ENCODE data around the gene ULK2. TPM values are rescaled to one million over a fixed set of nuclear protein-coding genes. Genes with fewer than 3 reads are reported as not detected.

The ULK2 gene
- total RNA-seq, 1 experiment from 2014 or later: 30.2 TPM

GRCh38 chr17:19746517-19746916 is 121.2 kb downstream of the ULK2 start:
- H2AFZ ChIP-seq (ENCODE audit: low read length): no peak overlapping the region
- H3K27ac ChIP-seq (ENCODE audit: low read length): no peak overlapping the region
- H3K4me3 ChIP-seq (ENCODE audit: low read length): no peak overlapping the region
- intact Hi-C loops (cut with micrococcal nuclease): no loop called here
- no peak overlapping the region for H3K9ac ChIP-seq (ENCODE audit: low read length)
- no TSS peak for BruUV-seq (replicated peaks)
- no peaks in the 10 kb centered on the region for H3K27me3 ChIP-seq (ENCODE audit: low read length)
- no peaks in the 10 kb centered on the region for H3F3A ChIP-seq (ENCODE audit: low read length, unreplicated experiment)
- H3K36me3 ChIP-seq (ENCODE audit: low read depth, low read length): no peaks in the 10 kb centered on the region
- no peaks in the 10 kb centered on the region for H3K9me3 ChIP-seq (ENCODE audit: low read length)
- ATAC-seq: no peak
- DNase-seq: no peak
- H3K4me2 ChIP-seq (ENCODE audit: low read length): no peak overlapping the region
- ChIA-PET CTCF (no interaction called here), POLR2A (ENCODE audit: unreplicated experiment) (no interaction called here)
- peaks cover 44% of the 10 kb centered on the region for H3K4me1 ChIP-seq (ENCODE audit: insufficient read depth, low read length)
- no peaks in the 10 kb centered on the region for H4K20me1 ChIP-seq (ENCODE audit: low read length)
- no peaks in the 10 kb centered on the region for H3K79me2 ChIP-seq (ENCODE audit: low read length)
- H3K9me2 ChIP-seq (replicated peaks; ENCODE audit: low read length): no peaks in the 10 kb centered on the region
- TF ChIP-seq EZH2 (IDR thresholded peaks at IDR 0.05; ENCODE audit: low read length, unreplicated experiment): no peak
- TF ChIP-seq CTCF (conservative IDR thresholded peaks at IDR 0.05; ENCODE audit: low read depth, low read length): no peak
- TF ChIP-seq EZH2phosphoT487 (IDR thresholded peaks at IDR 0.05; ENCODE audit: borderline replicate concordance, low read length): no peak

- Histone ChIP-seq H3K27ac (ENCODE audit: low read length) (no peak overlapping the region), H3K9me3 (ENCODE audit: low read length) (no peaks in the 10 kb centered on the region), H3K9ac (ENCODE audit: low read length) (no peak overlapping the region), H4K20me1 (ENCODE audit: low read length) (no peaks in the 10 kb centered on the region), H3K4me1 (ENCODE audit: insufficient read depth, low read length) (peaks cover 33% of the 10 kb centered on the region), H2AFZ (ENCODE audit: low read length) (0 out of 2 replicates have a peak overlapping the region, but pooled peaks have one; percentile 25), H3K27me3 (ENCODE audit: low read length) (no peaks in the 10 kb centered on the region), H3K4me2 (ENCODE audit: low read length) (peak overlapping the region; percentile 41; the same call in 1 of the 2 replicates), H3K79me2 (ENCODE audit: low read length) (no peaks in the 10 kb centered on the region), H3K9me2 (replicated peaks; ENCODE audit: low read length) (no peaks in the 10 kb centered on the region), H3K36me3 (ENCODE audit: low read depth, low read length) (no peaks in the 10 kb centered on the region), H3F3A (ENCODE audit: low read length, unreplicated experiment) (no peaks in the 10 kb centered on the region), H3K4me3 (ENCODE audit: low read length) (no peak overlapping the region)
- ATAC-seq (peak; percentile 11; the same call in 1 of the 2 replicates), DNase-seq (peak; percentile 79)
- ChIA-PET CTCF (interaction anchor here (1.0 kb wide), 2 partner anchors 17 to 24 kb away, joined by 3 to 5 read pairs; no protein-coding TSS in a partner anchor), POLR2A (ENCODE audit: unreplicated experiment) (no interaction called here)
- no TSS peak for BruUV-seq (replicated peaks)
- intact Hi-C loops (cut with micrococcal nuclease): no loop called here
- TF ChIP-seq EZH2 (IDR thresholded peaks at IDR 0.05; ENCODE audit: low read length, unreplicated experiment) (no peak), CTCF (conservative IDR thresholded peaks at IDR 0.05; ENCODE audit: low read depth, low read length) (peak; percentile 68)
These were observed 122.6 kb downstream of the ULK2 start for GRCh38 chr17:19744922-19745757.

GRCh38 chr17:19744492-19744891 is 123.2 kb downstream of the ULK2 start:
- Histone ChIP-seq H3K36me3 (ENCODE audit: low read depth, low read length) (no peaks in the 10 kb centered on the region), H3K9me3 (ENCODE audit: low read length) (no peaks in the 10 kb centered on the region), H3K4me3 (ENCODE audit: low read length) (no peak overlapping the region), H3F3A (ENCODE audit: low read length, unreplicated experiment) (no peaks in the 10 kb centered on the region), H3K9me2 (replicated peaks; ENCODE audit: low read length) (no peaks in the 10 kb centered on the region), H3K27me3 (ENCODE audit: low read length) (no peaks in the 10 kb centered on the region), H3K9ac (ENCODE audit: low read length) (no peak overlapping the region), H2AFZ (ENCODE audit: low read length) (no peak overlapping the region), H4K20me1 (ENCODE audit: low read length) (no peaks in the 10 kb centered on the region), H3K4me2 (ENCODE audit: low read length) (no peak overlapping the region), H3K79me2 (ENCODE audit: low read length) (no peaks in the 10 kb centered on the region), H3K27ac (ENCODE audit: low read length) (no peak overlapping the region), H3K4me1 (ENCODE audit: insufficient read depth, low read length) (peaks cover 31% of the 10 kb centered on the region)
- ATAC-seq (no peak), DNase-seq (no peak)
- intact Hi-C loops (cut with micrococcal nuclease): no loop called here
- POLR2A ChIA-PET (ENCODE audit: unreplicated experiment): no interaction called here
- no peak for TF ChIP-seq CTCF (conservative IDR thresholded peaks at IDR 0.05; ENCODE audit: low read depth, low read length)
- no peak for TF ChIP-seq EZH2phosphoT487 (IDR thresholded peaks at IDR 0.05; ENCODE audit: borderline replicate concordance, low read length)
- TF ChIP-seq EZH2 (IDR thresholded peaks at IDR 0.05; ENCODE audit: low read length, unreplicated experiment): no peak
- CTCF ChIA-PET: interaction anchor here (1.0 kb wide), 2 partner anchors 18 to 23 kb away, joined by 3 to 5 read pairs; no protein-coding TSS in a partner anchor
- BruUV-seq (replicated peaks): no TSS peak

All from PC-3 (cell line).